M059J (cell line): ENCODE data around the gene DDX27. TPM values are rescaled to one million over a fixed set of nuclear protein-coding genes. Genes with fewer than 3 reads are reported as not detected.

Experiments used
- DNase-seq: peaks from one replicate; pipeline ENCODE4 v3.0.0-alpha.2; 2012; ENCODE audit warnings: low read depth
- total RNA-seq: library from RNA; depleted of rRNA; stranded (reverse); fragments of >200 nt; shearing (Covaris generic); gene quantifications from 2 replicates; pipeline ENCODE4 v1.2.3, GENCODE V29; 2014; rRNA removed

The DDX27 gene
- total RNA-seq, 1 experiment from 2014 or later = 65.4 TPM

- no peak for DNase-seq
Observed at GRCh38 chr20:49288250-49288751, 69.1 kb downstream of the DDX27 start.

- no peak for DNase-seq
Observed at GRCh38 chr20:49288784-49289696, 69.8 kb downstream of the DDX27 start.

- no peak for DNase-seq
Observed at GRCh38 chr20:49290608-49291191, 71.5 kb downstream of the DDX27 start.

- no peak for DNase-seq
Observed at GRCh38 chr20:49291200-49291599, 72.0 kb downstream of the DDX27 start.

GRCh38 chr20:49292010-49292409 is 72.8 kb downstream of the DDX27 start:
- no peak for DNase-seq

GRCh38 chr20:49293122-49293521 is 73.9 kb downstream of the DDX27 start:
- DNase-seq = no peak

Other genes starting within 250 kb of the DDX27 start
- 217 and 266 TPM in 2 replicates for gene CSE1L, start 173.1 kb upstream of the DDX27 start, total RNA-seq
- 81.4 and 125 TPM in 2 replicates for gene STAU1, start 31.1 kb upstream of the DDX27 start, total RNA-seq
- gene ZNFX1, start 58.6 kb downstream of the DDX27 start, total RNA-seq = 104 and 156 TPM in 2 replicates